Measurements from ENCODE around the gene MAP3K3.

GRCh38 chr17:63644846-63645245, 22.6 kb downstream of the MAP3K3 start:
- TF ChIP-seq CTCF (IDR thresholded peaks at IDR 0.05) (no peak), POLR2A (IDR thresholded peaks at IDR 0.05) (no peak)

All from ovary (tissue), 3 donors.